ENCODE measurements around the gene SSH2.

GRCh38 chr17:29945281-29945680 lies 15.3 kb upstream of the SSH2 start:
- TF ChIP-seq CTCF (IDR thresholded peaks at IDR 0.05; ENCODE audit: poor library complexity) = no peak
- no peak for TF ChIP-seq EZH2 (IDR thresholded peaks at IDR 0.05; ENCODE audit: borderline replicate concordance)
- no peak for TF ChIP-seq EZH2phosphoT487 (IDR thresholded peaks at IDR 0.05; ENCODE audit: low read depth, severe bottlenecking, unreplicated experiment)
